Measurements from ENCODE around the gene SERPINB5. TPM values are rescaled to one million over a fixed set of nuclear protein-coding genes. Genes with fewer than 3 reads are reported as not detected.

The SERPINB5 gene
- total and polyA plus RNA-seq, 2 experiments from 2014 or later: 0.23 to 0.76 TPM

DNA sequence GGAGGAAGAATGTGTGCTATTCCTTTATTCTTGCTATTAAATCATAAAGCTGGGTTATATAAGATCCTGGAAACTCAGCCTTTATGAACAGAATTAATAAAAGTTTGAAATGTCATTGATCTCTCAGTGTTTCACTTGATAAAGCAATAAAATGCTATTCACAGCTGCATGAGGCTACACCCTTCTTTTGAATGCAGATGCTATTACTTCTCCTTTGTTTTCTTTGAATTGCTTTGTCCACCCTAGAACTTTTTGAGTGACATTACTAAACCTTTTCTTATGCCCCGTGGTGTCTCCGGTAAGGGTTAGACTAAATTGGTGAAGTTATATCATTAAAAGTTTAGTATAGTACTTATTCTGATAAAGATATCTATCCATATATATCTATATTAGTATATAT, 18.9 kb downstream of the SERPINB5 start:
- no peaks in the 10 kb centered on the region for H3K79me2 ChIP-seq
- H3K27me3 ChIP-seq: no peaks in the 10 kb centered on the region
- no peak for DNase-seq (ENCODE audit: low spot score)
- H3K27ac ChIP-seq: no peak overlapping the region
- H3K4me2 ChIP-seq: no peak overlapping the region
- H3K4me1 ChIP-seq (ENCODE audit: insufficient read depth): no peaks in the 10 kb centered on the region
- no peaks in the 10 kb centered on the region for H3K9me3 ChIP-seq (ENCODE audit: low read depth)
- no peak overlapping the region for H3K4me3 ChIP-seq
- TF ChIP-seq, protein P1, sequence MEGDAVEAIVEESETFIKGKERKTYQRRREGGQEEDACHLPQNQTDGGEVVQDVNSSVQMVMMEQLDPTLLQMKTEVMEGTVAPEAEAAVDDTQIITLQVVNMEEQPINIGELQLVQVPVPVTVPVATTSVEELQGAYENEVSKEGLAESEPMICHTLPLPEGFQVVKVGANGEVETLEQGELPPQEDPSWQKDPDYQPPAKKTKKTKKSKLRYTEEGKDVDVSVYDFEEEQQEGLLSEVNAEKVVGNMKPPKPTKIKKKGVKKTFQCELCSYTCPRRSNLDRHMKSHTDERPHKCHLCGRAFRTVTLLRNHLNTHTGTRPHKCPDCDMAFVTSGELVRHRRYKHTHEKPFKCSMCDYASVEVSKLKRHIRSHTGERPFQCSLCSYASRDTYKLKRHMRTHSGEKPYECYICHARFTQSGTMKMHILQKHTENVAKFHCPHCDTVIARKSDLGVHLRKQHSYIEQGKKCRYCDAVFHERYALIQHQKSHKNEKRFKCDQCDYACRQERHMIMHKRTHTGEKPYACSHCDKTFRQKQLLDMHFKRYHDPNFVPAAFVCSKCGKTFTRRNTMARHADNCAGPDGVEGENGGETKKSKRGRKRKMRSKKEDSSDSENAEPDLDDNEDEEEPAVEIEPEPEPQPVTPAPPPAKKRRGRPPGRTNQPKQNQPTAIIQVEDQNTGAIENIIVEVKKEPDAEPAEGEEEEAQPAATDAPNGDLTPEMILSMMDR (IDR thresholded peaks at IDR 0.05; ENCODE audit: poor library complexity): no peak
- TF ChIP-seq EZH2phosphoT487 (IDR thresholded peaks at IDR 0.05; ENCODE audit: low read depth, severe bottlenecking, unreplicated experiment): no peak
- TF ChIP-seq EZH2 (IDR thresholded peaks at IDR 0.05; ENCODE audit: borderline replicate concordance): no peak
- WGBS (ENCODE audit: low lambda C conversion rate, missing lambda C conversion rate): 89% methylated on average over 2 of the region's 2 CpGs
- no peaks in the 10 kb centered on the region for H4K20me1 ChIP-seq (ENCODE audit: insufficient read depth, poor library complexity, severe bottlenecking)
- no peak overlapping the region for H2AFZ ChIP-seq
- H3K36me3 ChIP-seq (replicated peaks; ENCODE audit: insufficient read depth, low read depth): no peaks in the 10 kb centered on the region
- H3K9me2 ChIP-seq (replicated peaks; ENCODE audit: insufficient read depth): no peaks in the 10 kb centered on the region

DNA sequence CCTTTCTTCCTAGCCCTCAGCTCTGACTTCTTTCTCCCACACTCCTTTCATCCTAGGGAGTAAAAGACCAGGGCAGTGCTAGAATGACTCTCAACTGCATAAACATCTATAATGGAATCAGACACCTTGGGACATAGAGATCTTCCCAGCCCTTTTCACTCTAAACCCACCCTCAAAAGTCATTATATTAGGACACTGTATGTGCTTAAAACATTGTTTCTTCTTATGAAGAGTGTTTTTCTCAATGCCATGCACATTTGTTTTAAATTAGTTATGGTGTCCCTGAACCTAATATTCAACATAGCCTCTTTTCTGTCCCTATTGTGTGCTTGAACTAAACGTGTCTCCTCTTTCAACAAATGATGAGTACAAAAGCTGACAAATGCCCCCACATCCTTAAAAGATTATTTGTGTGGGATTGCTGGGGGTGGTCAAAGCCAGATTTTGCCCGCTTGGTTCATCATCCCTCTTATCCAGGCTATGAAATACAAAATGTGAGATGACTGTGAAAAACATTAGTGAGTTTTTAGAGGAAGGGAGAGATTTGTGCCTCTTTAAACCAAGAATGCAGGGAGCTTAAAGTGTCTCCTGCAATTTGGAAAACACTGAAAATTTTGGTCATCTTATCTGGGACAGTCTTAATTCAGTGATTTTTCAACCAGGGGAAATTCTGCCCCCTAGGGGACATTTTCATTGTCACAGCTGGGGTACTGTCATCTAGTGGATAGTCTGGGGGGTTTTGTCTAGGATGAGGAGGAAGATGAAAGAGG, 29.0 kb downstream of the SERPINB5 start:
- Histone ChIP-seq H3K4me2 (no peak overlapping the region), H3K9me3 (ENCODE audit: low read depth) (no peaks in the 10 kb centered on the region), H3K79me2 (no peaks in the 10 kb centered on the region), H3K36me3 (replicated peaks; ENCODE audit: insufficient read depth, low read depth) (no peaks in the 10 kb centered on the region), H4K20me1 (ENCODE audit: insufficient read depth, poor library complexity, severe bottlenecking) (no peaks in the 10 kb centered on the region), H3K4me3 (no peak overlapping the region), H2AFZ (no peak overlapping the region), H3K27ac (no peak overlapping the region), H3K4me1 (ENCODE audit: insufficient read depth) (no peaks in the 10 kb centered on the region), H3K27me3 (no peaks in the 10 kb centered on the region), H3K9me2 (replicated peaks; ENCODE audit: insufficient read depth) (no peaks in the 10 kb centered on the region)
- DNase-seq (ENCODE audit: low spot score): peak; percentile 37
- 34% methylated on average over 2 of the region's 2 CpGs for WGBS (ENCODE audit: low lambda C conversion rate, missing lambda C conversion rate)
- TF ChIP-seq EZH2 (IDR thresholded peaks at IDR 0.05; ENCODE audit: borderline replicate concordance) (no peak), EZH2phosphoT487 (IDR thresholded peaks at IDR 0.05; ENCODE audit: low read depth, severe bottlenecking, unreplicated experiment) (no peak)
- TF ChIP-seq, protein P1 (IDR thresholded peaks at IDR 0.05; ENCODE audit: poor library complexity): peak; percentile 47

DNA sequence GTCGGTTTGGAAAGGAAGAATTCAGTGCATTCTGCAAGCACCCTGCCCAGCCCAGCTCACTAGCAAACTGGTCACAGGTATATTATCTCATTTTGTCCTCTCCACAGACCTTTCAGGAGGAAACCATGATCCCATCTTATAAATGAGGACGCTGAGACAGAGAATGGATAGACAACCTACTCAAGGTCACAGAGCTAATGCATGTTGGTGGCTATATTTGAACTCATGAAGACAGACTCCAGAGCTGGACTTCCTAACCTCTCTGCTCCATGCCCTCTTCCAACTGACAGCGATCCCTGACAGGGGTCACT, 29.5 kb downstream of the SERPINB5 start:
- no peak overlapping the region for H2AFZ ChIP-seq
- no peaks in the 10 kb centered on the region for H3K9me3 ChIP-seq (ENCODE audit: low read depth)
- no peak overlapping the region for H3K27ac ChIP-seq
- no peaks in the 10 kb centered on the region for H4K20me1 ChIP-seq (ENCODE audit: insufficient read depth, poor library complexity, severe bottlenecking)
- no peak overlapping the region for H3K4me3 ChIP-seq
- no peaks in the 10 kb centered on the region for H3K27me3 ChIP-seq
- H3K4me1 ChIP-seq (ENCODE audit: insufficient read depth): no peaks in the 10 kb centered on the region
- DNase-seq (ENCODE audit: low spot score): no peak
- H3K36me3 ChIP-seq (replicated peaks; ENCODE audit: insufficient read depth, low read depth): no peaks in the 10 kb centered on the region
- 56% methylated on average over 3 of the region's 3 CpGs for WGBS (ENCODE audit: low lambda C conversion rate, missing lambda C conversion rate)
- H3K4me2 ChIP-seq: no peak overlapping the region
- no peaks in the 10 kb centered on the region for H3K9me2 ChIP-seq (replicated peaks; ENCODE audit: insufficient read depth)
- no peaks in the 10 kb centered on the region for H3K79me2 ChIP-seq
- TF ChIP-seq EZH2 (IDR thresholded peaks at IDR 0.05; ENCODE audit: borderline replicate concordance) (no peak), EZH2phosphoT487 (IDR thresholded peaks at IDR 0.05; ENCODE audit: low read depth, severe bottlenecking, unreplicated experiment) (no peak)
- TF ChIP-seq, protein P1 (IDR thresholded peaks at IDR 0.05; ENCODE audit: poor library complexity): no peak
